ENCODE measurements around the gene RNF207.

- TF ChIP-seq, protein P1, sequence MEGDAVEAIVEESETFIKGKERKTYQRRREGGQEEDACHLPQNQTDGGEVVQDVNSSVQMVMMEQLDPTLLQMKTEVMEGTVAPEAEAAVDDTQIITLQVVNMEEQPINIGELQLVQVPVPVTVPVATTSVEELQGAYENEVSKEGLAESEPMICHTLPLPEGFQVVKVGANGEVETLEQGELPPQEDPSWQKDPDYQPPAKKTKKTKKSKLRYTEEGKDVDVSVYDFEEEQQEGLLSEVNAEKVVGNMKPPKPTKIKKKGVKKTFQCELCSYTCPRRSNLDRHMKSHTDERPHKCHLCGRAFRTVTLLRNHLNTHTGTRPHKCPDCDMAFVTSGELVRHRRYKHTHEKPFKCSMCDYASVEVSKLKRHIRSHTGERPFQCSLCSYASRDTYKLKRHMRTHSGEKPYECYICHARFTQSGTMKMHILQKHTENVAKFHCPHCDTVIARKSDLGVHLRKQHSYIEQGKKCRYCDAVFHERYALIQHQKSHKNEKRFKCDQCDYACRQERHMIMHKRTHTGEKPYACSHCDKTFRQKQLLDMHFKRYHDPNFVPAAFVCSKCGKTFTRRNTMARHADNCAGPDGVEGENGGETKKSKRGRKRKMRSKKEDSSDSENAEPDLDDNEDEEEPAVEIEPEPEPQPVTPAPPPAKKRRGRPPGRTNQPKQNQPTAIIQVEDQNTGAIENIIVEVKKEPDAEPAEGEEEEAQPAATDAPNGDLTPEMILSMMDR (IDR thresholded peaks at IDR 0.05), result no peak
- TF ChIP-seq ZFX (IDR thresholded peaks at IDR 0.05; ENCODE audit: borderline replicate concordance), result no peak
Observed at GRCh38 chr1:6267686-6268322, 61.9 kb downstream of the RNF207 start.

Data from 22Rv1 (cell line).